NCI-H748 (cell line): ENCODE measurements around the gene MUC21.
"Not testable (repeated sequence)": the region's sequence is repeated elsewhere in the genome, so short reads cannot be mapped to it uniquely, and the experiment has no call there.

Experiments
- DNase-seq: peaks from one replicate; lab custom pipeline; 2025; ENCODE audit not compliant: unreplicated experiment; lab: John Stamatoyannopoulos, UW

MUC21 gene

DNA sequence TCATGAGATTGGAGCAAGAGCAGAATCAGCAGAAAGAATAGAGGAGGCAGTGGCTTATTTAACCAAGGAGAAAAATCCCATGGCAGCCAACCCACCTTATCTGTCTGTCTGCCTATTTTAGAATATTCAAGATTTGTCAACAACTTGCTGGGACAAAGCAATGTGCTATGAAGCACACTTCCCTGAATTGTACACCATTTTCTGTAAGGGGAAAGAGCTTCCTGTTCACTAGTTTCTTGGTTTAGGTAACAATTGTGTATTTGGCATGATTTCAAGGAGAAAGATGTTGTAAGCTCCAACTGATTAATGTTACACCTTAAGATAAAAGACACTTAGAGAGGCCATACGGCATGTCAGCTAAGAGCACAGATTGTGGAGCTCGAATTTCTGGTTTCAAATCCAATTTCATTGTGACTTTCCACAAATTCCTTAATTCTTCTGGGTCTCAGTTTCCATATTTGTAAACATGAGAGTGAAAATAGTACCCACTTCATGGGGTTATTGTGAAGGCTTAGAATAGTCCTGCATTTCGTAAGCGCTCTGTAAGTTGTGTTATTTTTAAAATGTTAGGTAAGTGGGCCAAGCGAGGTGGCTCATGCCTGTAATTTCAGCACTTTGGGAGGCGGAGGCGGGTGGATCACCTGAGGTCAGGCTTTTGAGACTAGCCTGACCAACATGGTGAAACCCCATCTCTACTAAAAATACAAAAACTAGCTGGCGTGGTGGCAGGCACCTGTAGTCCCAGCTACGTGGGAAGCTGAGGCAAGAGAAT is 21.9 kb downstream of the MUC21 start:
- no peak for DNase-seq

DNA sequence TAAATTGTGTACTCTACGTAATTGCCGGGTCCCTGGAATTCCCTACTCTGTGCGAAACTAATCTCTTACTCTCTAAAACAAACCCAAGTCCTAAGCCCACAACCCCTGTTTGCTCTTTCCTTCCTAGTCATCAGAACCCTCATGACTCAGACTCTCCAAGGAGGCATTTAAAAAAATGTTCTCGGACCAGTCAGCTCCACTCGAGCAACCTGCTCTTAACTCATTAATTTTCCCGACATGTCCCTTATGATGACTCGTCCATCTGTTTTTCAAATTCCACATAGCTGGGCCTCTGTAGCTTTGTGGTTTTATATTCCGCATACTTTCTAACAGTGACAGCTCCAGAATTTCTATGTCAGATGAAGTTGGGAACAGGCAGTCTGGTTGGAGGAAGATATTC is 24.2 kb downstream of the MUC21 start:
- DNase-seq, result no peak

DNA sequence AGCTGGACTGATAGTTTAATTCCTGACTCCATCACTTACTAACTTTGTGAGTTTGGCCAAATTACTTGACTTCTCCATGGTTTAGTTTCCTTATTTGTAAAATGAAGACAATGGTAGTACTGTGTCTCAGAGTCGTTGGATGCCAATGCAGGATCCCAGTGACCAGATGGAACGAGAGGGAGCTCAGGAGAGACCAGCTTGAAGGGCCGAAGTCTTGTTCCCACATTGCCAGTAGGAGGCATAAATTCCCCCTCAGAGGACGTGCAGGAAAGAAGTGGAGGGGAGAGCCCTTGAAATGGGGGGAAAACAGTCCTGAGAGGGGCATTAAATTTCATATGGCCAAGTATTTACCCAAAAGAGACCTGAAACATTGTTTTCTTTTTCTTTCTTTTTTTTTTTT is 24.6 kb downstream of the MUC21 start:
- no peak for DNase-seq

DNA sequence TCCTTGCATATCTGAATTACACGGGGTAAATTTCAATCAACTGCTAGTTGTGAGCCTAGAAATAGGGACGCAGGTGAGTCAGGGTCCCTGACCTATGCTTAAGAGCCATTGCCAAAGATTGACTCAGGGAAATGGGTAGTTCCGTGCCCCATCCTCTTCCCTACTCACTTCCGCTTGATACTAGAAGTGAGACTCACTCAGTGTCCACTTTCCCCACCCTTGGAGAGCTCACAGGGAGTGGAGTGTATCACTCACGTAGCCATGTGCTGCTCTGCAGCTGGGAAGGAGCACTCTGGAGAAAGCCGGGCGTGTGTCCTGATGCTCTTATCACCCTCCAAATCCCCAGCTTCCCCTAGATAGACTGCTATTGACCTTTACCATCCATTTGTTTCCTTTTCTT is 26.2 kb downstream of the MUC21 start:
- DNase-seq, result no peak

DNA sequence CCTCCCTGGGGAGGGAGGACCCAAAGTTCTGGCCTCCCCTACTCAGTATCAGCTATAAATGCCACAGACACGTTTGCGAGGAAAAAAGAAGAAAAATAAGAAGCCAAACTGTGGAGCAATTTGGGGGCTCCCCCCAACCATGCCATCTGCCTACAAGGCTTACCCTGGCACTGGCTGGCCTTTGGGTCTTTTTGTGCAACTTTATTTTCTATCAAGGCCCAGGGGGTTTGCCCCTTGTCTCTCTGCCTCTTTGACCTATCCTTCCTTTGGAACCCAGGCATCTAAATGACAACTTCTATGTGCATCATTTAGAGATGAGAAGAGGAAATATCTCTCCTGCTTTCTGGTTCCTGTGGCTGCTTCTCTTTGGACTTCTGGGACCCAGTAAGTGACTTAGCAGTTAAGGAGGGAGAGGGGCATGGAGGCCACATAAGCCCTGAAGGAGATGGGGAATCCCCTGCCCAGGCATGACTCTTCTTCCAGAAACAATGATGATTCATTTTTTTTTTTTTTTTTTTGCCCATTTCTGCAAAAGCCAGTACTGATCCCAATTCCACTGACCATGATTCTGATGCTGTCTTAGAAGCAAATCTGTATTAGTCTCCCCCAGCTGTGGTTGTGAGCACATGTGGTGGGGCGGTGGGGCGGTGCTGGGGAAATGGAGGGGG is 27.0 kb downstream of the MUC21 start, which contains the start of gene MUC22:
TSS of gene MUC22 (plus strand) at position 82 of the 668 bp plus-strand sequence. CDS start at position 315, 233 bp downstream.
- DNase-seq, result no peak

DNA sequence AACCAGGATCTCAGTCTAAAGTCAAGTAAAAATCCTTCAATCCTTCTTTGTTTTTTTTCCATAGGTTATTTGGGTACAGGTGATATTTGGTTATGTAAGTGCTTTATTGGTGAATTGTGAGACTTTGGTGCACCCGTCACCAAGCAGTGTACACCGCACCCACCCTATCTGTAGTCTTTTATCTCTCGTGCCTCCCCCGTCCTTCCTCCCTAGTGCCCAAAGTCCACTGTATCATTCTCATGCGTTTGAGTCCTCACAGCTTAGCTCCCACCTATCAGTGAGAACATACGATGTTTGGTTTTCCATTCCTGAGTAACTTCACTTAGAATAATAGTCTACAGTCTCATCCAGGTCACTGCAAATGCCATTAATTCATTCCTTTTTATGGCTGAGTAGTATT is 27.6 kb downstream of the MUC21 start:
- no peak for DNase-seq

DNA sequence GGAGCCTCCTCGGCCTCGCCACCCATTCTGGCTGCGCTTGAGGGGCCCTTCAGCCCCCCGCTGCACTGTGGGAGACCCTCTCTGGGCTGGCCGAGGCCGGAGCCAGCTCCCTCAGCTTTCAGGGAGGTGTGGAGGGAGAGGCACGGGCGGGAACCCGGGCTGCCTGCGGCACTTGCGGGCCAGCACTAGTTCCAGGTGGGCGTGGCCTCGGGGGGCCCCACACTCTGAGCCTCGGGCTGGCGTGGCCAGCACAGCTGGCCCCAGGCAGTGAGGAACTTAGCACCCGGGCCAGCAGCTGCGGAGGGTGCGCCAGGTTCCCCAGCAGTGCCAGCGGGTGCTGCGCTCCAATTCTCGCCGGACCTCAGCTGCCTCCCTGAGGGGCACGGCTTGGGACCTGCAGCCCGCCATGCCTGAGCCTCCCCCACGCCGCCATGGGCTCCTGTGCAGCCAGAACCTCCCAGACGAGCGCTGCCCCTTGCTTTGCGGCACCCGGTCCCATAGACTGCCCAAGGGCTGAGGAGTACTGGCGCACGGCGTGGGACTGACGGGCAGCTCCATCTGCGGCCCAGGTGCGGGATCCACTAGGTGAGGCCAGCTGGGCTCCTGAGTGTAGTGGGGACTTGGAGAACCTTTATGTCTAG is 33.3 kb downstream of the MUC21 start:
- no peak for DNase-seq

DNA sequence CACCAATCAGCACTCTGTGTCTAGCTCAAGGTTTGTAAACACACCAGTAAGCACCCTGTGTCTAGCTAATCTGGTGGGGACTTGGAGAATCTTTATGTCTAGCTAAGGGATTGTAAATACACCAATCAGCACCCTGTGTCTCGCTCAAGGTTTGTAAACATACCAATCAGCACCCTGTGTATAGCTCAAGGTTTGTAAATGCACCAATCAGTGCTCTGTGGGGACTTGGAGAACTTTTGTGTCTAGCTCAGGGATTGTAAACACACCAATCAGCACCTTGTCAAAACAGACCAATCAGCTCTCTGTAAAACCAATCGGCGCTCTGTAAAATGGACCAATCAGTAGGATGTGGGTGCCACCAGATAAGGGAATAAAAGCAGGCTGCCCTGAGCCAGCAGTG is 33.9 kb downstream of the MUC21 start:
- DNase-seq, result not testable (repeated sequence)

DNA sequence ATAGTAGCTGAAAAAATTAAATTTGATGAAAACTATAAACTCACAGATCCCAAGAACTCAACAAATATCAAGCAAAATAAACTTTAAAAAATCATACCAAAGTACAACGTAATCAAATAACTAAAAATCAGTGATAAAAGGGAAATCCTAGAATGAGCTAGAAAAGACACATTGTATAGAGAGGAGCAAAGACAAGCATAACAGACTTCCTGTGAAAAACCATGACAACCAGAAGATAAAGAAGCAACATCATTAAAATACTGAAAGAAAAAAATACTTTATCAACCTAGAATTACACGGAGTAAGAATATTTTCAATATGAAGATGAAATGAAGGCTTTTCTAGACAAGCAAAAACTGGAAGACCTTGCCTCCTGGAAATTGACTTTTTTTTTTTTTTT is 36.5 kb downstream of the MUC21 start:
- no peak for DNase-seq

DNA sequence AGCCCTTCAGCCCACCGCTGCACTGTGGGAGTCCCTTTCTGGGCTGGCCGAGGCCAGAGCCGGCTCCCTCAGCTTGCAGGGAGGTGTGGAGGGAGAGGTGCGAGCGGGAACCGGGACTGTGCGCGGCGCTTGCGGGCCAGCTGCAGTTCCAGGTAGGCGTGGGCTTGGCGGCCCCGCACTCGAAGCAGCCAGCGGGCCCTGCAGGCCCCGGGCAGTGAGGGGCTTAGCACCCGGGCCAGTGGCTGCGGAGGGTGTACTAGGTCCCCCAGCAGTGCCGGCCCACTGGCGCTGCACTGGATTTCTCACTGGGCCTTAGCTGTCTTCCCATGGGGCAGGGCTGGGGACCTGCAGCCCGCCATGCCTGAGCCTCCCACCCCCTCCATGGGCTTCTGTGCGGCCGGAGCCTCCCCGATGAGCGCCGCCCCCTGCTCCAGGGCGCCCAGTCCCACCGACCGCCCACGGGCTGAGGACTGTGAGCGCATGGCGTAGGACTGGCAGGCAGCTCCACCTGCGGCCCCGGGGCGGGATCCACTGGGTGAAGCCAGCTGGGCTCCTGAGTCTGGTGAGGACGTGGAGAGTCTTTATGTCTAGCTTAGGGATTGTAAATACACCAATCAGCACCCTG is 37.2 kb downstream of the MUC21 start:
- not testable (repeated sequence) for DNase-seq

DNA sequence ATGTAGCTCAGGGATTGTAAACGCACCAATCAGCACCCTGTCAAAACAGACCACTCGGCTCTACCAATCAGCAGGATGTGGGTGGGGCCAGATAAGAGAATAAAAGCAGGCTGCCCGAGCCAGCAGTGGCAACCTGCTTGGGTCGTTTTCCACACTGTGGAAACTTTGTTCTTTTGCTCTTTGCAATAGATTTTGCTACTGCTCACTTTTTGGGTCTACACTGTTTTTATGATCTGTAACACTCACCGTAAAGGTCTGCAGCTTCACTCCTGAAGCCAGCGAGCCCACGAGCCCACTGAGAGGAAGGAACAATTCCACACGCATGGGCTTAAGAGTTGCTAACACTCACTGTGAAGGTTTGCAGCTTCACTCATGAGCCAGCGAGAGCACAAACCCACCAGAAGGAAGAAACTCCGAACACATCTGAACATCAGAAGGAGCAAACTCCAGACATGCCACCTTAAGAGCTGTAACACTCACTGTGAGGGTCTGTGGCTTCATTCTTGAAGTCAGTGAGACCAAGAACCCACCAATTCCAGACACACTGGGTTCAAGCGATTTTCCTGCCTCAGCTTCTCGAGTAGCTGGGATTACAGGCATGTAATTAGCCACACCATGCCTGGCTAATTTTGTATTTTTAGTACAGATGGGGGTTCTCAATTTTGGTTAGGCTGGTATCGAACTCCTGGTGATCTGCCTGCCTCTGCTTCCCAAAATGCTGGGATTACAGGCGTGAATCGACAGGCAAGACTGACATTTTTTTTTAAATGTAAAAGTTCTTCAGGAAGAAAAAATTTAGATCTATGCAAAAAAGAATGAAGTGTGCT is 38.4 kb downstream of the MUC21 start:
- DNase-seq, result not testable (repeated sequence)

DNA sequence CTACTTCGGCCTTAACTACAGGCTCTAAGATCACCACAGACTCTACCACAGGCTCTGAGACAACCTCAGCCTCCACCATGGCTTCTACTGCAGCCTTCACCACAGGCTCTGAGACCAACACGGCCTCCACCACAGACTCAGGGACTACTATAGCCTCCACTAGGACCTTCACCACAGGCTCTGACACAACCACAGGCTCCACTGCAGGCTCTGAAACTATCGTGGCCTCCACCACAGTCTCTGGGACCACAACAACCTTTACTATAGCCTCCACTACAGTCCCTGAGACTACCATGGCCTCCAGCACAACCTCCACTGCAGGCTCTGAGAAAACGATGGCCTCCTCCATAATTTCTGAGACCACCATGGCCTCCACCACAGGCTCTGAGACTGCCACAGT is 42.1 kb downstream of the MUC21 start:
- DNase-seq, result no peak

DNA sequence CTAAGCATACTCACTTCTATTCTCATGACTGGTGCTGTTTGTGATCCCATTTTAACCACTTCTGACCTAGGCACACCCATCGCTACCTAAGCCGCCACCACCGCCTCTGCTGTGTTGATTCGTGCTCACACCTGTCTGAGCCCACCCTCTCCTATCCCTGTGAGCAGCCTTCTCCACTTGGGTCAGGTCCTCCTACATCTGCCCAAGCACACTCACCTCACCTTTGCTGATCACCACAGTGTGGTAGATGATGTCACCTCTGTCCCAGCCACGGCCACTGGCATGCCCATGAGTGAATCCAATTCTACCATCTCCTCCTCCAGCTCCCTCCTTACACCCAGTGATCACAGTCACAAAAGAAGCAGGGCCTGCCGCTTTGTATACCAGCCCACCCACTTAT is 47.6 kb downstream of the MUC21 start:
- DNase-seq, result no peak

DNA sequence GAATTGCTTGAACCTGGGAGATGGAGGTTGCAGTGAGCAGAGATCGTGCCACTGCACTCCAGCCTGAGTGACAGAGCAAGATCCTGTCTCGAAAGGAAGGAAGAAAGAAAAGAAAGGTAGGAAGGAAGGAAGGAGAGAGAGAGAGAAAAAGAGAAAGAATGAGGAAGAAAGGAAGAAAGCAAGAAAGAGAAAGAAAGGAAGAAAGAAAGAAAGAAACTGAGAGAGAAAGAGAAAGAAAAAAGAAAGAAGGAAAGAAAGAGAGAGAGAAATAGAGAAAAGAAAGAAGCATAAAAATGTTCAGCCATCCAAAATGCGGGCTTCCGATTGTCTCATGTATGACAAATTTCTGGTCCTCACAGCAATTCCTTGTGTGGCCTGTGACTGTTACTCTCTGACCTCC is 49.6 kb downstream of the MUC21 start:
- no peak for DNase-seq

DNA sequence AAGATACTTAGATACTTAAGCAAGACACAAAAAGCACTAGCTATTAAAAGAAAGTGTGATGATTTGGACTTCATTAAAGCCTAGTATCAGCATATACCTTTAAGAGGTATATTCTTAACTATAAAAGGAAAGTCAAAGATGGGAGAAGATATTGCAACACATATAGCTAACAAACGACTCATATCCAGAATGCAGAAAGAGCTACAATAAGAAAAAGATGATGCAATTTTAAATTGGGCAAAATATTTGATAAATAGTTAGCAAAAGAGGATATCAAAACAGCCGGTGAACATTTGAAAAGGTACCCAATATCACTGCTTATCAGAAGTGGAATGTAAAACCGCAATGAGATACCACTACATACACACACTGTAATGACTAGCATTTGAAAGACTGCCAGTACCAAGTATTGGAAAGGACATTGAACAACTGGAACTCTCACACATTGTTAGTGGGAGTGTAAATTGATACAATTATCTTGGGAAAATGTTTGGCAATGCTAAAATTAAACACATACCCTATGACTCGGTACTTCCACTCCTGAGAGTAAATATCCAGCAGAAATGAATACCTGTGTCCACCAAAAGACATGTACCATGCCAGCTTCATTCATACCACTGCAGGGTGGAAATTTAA is 52.5 kb downstream of the MUC21 start:
- DNase-seq, result no peak

DNA sequence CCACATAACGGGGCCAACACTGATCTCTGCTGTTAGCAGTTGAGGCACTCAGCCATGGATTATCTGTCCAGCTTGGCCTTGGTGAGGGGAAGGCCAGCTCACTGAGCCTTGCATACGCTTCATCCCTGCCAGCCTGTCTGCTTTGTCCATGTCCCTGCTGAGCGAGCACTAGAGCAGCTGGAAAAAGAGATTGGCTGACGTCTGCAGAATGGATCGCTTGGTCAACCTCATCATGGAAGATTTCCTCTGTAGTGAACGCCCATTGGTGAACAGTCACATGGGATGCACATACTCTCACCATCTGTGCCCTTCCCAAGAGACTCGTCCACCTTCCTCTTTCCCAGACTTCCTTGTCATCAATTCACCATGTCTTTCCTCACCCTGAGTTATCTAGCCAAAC is 53.7 kb downstream of the MUC21 start:
- no peak for DNase-seq

DNA sequence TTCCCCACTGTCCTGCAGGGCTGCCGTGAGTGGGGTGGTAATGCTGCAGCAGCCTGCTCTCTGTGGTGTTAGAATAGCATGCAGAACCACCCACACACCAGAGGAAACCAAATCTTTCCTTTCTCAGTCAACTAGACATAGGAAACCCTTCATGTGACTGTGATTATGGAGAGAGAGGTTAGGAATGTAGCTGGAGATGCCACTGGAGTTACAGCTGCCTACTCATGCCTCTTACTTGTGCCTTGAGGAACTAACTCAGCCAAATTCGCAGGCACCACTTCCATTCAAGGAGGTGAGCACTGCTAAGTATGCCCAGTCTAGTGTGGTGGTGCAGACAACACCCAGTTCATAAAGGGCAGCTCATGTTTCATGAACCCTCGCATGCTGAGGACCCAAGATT is 54.2 kb downstream of the MUC21 start:
- no peak for DNase-seq

DNA sequence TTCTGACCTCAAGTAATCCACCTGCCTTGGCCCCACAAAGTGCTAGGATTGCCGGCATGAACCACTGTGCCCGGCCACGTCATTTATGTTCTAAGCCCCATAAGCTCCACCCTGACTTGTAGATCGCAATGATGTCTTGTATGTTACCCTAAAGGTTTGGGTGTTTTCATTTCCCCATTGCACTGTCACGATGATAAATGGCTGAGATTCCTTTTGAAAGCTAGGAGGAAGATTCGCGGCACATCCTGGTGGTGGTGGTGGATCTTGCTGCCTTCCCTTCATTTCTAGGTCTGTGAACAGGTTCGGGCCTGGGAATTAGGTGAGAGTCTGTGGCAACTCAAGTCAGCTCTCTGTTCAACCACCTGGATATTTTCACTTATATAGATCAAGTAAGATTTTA is 55.0 kb downstream of the MUC21 start:
- DNase-seq, result no peak
